Gastroesophageal sphincter (tissue), 3 donors: Measurements from ENCODE around the gene POU2AF3.

ENCODE experiments used
- CTCF ChIP-seq, 4 experiments: fragments of 200-600 bp in 2 of 4; fragments of 450-650 bp in 2 of 4; sonication (generic) in 1 of 4; IDR thresholded peaks; one replicate each; pipeline ENCODE4 v1.5.1; 2017 to 2019; ENCODE audit warnings: antibody characterized with exemption in 4 of 4, mild to moderate bottlenecking in 2 of 4, moderate library complexity in 2 of 4
- EP300 ChIP-seq: sonication (generic); formaldehyde crosslinking; IDR thresholded peaks from one replicate; pipeline ENCODE4 v1.6.1; 2017; ENCODE audit warnings: antibody characterized with exemption, mild to moderate bottlenecking
- POLR2A ChIP-seq, 2 donors: fragments of 450-650 bp; IDR thresholded peaks; one replicate each; pipeline ENCODE4 v1.6.1; 2017; ENCODE audit warnings: antibody characterized with exemption in 2 of 2, mild to moderate bottlenecking in 2 of 2, moderate library complexity in 1 of 2
- POLR2AphosphoS5 ChIP-seq: sonication (generic); formaldehyde crosslinking; IDR thresholded peaks from one replicate; pipeline ENCODE4 v1.6.1; 2017; ENCODE audit warnings: antibody characterized with exemption

DNA sequence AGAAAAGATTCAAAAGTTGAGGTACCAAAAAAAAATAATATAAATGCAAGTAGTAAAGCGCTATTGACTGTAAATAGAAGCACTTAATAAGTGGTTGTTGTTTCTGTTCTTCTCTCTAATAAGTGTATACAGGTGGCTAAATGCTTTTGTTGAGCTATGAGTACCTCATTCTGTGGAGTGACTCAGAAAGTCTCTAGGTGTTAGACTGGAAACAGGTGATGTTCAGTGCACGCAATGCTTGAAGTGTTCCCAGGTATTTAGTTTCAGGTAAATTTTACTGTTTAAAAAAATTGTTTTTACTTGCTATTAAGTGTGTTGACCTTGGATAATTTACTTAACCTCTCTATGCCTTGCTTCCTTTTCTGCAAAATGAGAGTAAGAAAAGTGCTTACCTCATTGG, 24.2 kb downstream of the POU2AF3 start:
- TF ChIP-seq POLR2A (IDR thresholded peaks at IDR 0.05) (no peak), CTCF (IDR thresholded peaks at IDR 0.05) (no peak), POLR2AphosphoS5 (no peak), EP300 (no peak)
